HG02623 (cell line): Measurements from ENCODE around the gene C19orf73.
A peak's percentile ranks its signal among the peaks of the same experiment; 100 is the strongest.
"Not testable (repeated sequence)": the region's sequence is repeated elsewhere in the genome, so short reads cannot be mapped to it uniquely, and the experiment has no call there.

ENCODE experiments used
- ATAC-seq: cut with Tn5 transposase; IDR thresholded peaks from one replicate; pipeline ENCODE4 v1.9.1; 2021; ENCODE audit warnings: moderate library complexity; ENCODE audit not compliant: unreplicated experiment

C19orf73 gene

GRCh38 chr19:49103331-49104085 lies 15.4 kb downstream of the C19orf73 start:
- ATAC-seq: no peak

GRCh38 chr19:49102303-49102702 lies 16.6 kb downstream of the C19orf73 start:
- ATAC-seq: no peak

DNA sequence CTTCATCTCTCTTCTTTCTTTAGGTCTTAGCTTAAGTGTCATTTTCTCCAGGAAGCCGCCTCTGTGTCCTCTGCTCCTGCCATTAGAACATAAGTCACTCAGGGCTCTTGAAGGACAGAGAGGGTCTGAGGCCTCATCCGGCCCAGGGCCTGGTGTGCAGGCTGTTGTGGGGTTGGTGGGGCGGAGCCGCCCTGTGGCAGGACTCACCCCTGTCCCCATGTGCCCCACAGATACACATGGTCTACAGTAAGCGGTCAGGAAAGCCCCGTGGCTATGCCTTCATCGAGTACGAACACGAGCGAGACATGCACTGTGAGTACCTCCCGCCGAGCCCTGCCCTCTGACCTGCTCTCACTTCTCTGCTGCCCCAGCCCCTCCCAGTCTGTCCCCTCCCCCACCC lies 17.8 kb downstream of the C19orf73 start:
- no peak for ATAC-seq

DNA sequence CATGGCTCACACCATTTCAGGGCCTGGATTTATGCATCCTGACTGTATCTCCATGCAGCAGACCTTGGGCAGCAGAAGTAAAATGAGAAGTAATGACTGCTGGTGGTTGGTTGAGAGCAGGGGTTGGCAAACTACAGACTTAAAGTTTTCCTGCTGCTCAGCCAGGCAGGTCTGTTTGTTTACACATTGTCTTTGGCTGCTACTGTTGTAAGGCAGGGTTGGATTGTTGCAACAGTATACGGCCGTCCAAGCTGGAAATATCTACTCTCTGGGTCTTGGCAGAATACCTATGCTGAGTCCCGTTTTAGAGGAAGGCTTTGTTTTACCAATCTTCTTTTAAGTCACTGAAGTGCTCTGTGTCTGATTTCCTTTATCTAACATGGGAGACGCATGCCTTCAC lies 20.1 kb downstream of the C19orf73 start:
- ATAC-seq: no peak

DNA sequence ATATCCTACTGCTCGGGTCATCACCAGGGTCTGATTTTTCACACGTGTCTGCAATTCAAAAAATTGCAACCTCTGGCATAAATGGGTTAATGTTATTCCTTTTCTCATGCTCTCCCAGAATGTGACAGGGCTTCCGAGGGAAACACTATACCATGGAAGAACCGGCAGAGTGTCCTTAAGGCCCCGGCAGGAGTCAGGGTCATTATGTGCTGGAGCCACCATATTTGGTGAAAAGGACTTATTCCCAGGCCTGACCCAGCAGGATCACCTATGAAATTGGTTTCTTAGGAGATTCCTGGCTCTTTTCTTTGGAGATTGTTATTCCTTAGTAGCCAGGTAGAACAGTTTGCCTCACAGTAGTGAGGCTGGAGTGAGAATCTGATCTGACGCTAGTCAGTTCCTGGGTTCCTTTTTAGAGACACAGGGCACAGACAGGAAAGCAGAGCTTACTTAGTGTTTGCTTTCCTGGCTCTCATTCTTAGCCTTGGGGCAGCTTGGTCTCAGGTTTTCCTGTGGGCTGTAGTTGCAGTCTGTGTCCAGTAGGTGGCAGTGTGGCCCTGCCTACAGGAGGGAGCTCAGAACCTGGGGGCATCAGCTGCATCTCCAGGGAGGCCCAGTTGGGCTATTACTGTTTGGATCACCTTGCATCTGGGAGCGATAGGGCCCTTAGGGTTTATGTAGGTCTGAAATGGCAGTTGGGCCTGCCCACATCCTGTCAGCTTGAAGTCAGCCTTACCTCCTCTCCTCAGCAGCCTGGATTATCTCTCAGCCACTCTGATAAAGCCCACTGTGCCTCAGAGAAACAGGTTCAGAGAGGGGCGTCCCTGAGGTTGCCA lies 21.3 kb downstream of the C19orf73 start:
- no peak for ATAC-seq

DNA sequence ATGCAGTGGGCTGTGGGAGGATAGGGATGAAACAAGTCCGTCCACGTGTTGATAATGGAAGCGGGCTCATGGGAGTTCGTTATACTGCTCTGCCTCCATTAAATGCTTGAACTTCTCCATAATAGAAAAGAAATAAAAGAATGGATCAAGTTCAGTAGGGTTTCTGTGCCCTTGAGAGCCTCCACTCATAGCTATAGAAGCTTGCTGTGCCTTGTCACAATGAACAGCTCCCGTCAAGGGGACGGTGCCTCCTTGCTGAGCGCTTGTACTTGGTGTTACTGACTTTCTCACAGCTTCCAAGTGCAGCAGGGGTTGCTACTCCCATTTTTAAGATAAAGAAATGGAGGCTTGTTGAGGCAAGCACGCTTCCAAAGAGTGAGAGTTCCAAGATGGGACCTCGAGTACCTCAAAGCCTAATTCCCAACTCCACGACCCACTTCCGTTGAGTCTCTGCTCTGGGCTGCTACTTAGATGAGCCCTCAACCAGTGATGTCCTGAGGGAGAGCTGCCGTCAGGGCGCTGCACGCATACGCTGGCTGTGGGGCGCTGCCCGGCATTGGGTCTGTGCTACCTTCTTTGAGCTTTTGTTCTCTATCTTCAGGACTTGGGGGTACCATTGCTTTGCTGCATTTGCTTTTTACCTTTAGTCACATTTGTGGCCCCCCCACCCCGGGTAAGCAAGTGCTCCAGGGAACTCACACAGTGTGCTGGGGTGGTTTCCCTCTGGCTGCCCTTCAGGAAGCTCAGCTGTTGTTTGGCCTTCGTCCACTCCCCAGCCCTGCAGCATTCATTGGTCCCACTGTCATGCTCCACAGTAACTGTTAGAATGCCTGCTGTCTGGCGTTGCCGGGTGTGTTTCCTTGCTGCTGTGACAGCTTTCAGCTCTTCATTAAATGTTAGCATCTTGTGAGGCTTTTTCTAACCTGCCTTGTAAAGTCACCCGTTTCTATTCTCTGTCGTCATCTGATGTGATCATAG lies 24.1 kb downstream of the C19orf73 start:
- ATAC-seq: no peak

DNA sequence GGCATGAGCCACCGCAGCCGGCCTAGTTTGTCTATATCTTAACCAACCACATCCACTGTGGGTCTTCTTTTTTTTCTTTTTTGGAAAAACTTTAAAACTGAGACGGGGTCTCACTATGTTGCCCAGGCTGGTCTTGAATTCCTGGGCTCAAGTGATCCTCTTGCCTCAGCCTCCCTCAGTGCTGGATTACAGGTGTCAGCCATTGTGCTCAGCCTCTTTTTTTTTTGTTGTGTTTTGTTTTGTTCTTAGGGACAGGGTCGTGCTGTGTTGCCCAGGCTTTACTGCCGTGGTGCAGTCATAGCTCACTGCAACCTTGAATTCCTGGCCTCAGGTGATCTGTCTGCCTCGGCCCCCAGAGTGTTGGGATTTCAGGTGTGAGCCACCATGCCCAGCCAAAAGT lies 26.3 kb downstream of the C19orf73 start:
- ATAC-seq: no peak

- no peak for ATAC-seq
Observed at GRCh38 chr19:49091391-49092038, 27.4 kb downstream of the C19orf73 start.

DNA sequence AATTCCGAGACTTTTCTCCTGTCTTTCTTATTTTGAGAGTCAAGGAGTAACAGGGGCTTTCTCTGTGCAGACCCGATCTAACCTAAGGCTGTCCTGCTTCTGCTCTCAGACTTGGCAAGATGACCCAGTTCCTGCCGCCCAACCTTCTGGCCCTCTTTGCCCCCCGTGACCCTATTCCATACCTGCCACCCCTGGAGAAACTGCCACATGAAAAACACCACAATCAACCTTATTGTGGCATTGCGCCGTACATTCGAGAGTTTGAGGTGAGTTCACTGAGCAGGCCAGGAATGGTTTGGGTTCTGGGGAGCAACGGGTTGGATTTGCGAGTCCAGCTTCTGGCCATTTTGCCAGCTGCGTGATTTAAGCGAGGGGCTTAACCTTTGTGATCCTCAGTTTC lies 32.6 kb downstream of the C19orf73 start:
- ATAC-seq: no peak

- no peak for ATAC-seq
Observed at GRCh38 chr19:49085868-49086232, 33.1 kb downstream of the C19orf73 start.

DNA sequence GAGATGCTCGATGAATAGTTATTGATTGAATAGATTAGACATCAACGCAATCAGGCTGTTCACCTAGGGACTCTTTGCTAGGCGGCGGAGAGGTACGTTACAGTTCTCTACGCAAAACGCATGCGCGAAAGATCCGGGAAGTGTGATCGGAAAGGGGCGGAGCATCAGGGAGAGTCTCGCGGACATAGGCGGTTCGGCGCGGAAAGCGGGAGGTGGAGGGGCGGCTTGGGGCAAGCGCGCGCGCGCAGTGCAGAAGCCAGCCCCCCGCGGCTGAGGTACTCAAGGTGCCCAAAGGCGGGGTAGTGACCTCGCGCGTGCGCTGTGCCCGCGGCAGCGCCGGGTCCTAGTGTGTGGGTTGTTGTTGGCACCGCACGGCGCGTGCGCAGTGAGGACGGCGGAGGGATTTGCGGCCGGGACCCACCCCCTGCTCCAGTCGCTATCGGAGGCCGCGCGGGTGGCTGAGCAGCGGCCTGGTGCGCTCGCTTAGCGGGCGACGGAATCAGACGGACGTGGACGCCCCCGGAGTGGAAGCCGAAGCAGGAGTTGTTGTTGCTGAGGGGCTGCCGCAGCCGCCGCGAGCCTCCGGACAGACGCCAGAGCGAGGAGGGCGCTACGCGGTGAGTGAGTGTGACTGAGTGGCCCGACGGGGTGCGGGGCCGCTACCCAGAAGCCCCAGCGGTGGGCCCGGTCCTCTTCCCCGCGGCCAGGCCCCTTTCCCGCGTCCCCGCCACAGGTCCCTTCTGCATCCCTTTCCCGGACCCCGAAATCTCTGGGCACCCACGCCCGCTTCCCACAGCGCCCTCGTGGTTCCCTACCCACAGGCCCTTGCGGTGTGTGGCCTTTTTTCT lies 33.7 kb downstream of the C19orf73 start, which contains the start of gene SNRNP70:
Gene SNRNP70 (plus strand): TSS at position 432 of the 848 bp plus-strand sequence. CDS start 964 bp downstream, outside the sequence.
- peak; percentile 93 for ATAC-seq

- no peak for ATAC-seq
Observed at GRCh38 chr19:49084206-49085019, 34.5 kb downstream of the C19orf73 start.

DNA sequence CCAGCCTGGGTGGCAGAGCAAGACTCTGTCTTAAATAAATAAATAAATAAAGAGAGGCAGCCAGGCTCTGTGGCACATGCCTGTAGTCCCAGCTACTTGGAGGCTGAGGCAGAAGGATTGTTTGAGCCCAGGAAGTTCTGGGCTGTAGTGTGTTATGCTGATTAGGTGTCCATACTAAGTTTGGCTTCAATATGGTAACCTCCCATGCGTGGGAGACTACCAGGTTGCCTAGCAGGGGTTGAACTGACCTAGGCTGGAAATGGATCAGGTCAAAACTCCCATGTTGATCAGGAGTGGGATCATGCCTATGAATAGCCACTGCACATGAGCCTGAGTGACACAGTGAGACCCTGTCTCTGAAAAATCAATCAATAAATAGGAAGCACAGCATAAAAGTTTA lies 37.7 kb downstream of the C19orf73 start:
- ATAC-seq: no peak

DNA sequence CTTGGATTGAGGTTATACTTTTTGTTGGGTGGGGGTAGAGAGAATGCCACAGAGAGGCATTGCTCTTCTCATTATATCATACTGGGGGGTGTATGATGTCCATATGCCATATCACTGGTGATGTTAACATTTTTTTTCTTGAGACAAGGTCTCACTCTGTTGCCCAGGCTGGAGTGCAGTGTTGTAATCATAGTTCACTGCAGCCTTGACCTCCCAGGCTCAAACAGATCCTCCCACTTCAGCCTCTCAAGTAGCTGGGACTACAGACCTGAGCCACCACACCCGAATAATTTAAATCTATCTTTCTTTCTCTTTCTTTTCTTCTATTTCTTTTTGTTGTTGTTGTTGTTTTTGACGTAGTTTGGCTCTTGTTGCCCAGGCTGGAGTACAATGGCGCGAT lies 38.6 kb downstream of the C19orf73 start:
- no peak for ATAC-seq

GRCh38 chr19:49074869-49075268 lies 44.1 kb downstream of the C19orf73 start:
- not testable (repeated sequence) for ATAC-seq

DNA sequence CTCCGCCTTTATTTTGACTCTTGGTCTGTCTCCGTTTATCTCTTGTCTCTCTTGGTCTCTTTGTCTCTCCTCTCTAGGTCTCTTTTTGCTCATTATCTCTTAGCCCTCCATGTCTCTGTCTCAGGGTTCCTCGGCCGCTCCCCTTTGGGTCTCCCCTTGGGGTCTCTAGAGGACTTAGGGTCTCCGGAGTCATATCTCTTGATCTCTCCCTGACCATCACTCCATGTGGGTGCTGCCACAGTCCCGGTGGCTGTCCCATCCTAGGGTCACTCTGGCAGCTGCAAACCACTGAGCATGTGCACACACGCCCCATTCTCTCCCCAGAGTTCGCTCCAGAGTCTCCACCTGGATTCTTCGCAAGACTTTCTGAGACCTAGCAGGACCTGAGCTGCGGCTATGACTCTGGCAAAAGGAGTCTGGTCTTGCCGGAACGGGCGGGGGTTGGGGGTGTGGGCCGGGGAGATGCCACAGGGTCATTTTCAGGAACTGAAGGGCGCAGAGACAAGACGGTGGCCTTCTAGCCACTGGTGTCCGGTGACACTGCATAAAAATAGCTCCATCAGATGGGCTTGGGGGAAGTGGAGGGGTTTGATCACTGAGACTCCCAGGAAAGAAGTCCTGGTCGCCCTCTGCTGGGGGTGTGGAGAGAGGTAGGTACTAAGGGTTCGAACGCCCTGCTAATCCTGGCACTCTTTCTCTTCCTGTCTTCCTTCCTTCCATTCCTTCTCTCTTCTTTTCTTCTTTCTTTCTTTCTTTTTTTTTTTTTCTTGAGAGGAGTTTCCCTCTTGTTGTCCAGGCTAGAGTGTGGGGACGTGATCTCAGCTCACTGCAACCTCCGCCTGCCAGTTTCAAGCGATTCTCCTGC lies 45.2 kb downstream of the C19orf73 start:
- no peak for ATAC-seq

GRCh38 chr19:49071860-49072547 lies 46.9 kb downstream of the C19orf73 start:
- no peak for ATAC-seq
